ENCODE results near the gene CADPS.

CADPS gene

DNA sequence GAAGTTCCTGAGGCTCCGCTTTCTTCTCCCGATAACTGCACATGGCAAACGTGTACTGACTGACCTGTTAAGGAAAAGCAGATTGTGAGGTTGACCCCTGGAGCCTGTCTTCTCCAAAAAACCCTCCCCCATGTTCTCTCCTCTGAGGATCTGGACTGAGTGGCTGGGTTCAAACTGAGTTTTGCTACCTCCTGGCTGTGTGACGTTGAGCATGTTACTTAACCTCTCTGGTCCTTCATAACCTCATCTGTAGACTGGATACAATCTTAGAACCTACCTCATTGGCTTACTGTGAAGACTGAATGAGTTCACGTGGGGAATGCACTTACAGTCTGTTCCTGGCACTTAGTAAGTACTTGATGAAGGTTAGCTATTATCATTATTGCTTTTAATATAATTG, 317.8 kb downstream of the CADPS start:
- Histone ChIP-seq H3K9me3 (ENCODE audit: control insufficient read depth, insufficient read depth, low read length) (no peaks in the 10 kb centered on the region), H3K4me1 (ENCODE audit: control insufficient read depth, insufficient read depth, low read length) (peaks cover 6% of the 10 kb centered on the region), H3K9ac (ENCODE audit: low read depth, low read length) (no peak overlapping the region), H3K36me3 (ENCODE audit: control insufficient read depth, insufficient read depth, low read length) (no peaks in the 10 kb centered on the region), H3K4me3 (ENCODE audit: low read depth, low read length) (no peak overlapping the region), H3K27me3 (ENCODE audit: control insufficient read depth, insufficient read depth, low read length) (peaks cover 7% of the 10 kb centered on the region)

DNA sequence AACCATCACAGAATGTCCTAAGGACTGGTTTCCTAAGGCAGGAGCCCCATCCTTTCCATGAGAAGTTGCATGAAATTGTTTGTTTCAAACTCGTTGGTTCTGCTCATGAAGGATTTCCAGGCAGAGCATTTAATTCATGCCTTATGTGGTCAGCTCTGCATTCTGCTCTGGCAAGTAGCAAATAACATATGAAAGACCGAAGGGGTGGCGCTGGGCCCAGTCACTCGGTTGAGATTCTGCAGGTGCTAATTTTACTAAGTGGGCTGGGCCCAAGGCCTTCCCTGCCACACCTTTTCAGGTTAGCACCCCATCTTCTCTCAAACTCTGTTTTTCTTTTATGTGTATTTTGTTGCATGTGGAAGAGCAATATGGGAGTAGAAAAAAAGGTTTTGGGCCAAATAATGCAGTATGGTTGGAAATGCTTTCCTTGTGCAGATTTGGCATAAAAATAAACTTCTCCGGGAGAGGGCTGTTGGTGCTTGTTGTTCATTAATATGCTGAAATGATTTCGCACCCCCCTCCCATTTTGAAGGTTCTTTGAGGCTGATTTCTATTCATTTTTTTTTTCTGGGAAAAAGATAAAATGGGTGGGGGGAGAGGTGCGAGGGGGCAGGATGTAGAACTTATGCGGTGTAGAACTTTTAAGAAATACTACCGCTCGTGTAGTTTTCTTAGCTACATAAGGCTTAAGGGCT, 318.9 kb downstream of the CADPS start:
- Histone ChIP-seq H3K36me3 (ENCODE audit: control insufficient read depth, insufficient read depth, low read length) (no peaks in the 10 kb centered on the region), H3K9ac (ENCODE audit: low read depth, low read length) (no peak overlapping the region), H3K27me3 (ENCODE audit: control insufficient read depth, insufficient read depth, low read length) (peaks cover 7% of the 10 kb centered on the region), H3K4me3 (ENCODE audit: low read depth, low read length) (no peak overlapping the region), H3K4me1 (ENCODE audit: control insufficient read depth, insufficient read depth, low read length) (peaks cover 6% of the 10 kb centered on the region), H3K9me3 (ENCODE audit: control insufficient read depth, insufficient read depth, low read length) (no peaks in the 10 kb centered on the region)

DNA sequence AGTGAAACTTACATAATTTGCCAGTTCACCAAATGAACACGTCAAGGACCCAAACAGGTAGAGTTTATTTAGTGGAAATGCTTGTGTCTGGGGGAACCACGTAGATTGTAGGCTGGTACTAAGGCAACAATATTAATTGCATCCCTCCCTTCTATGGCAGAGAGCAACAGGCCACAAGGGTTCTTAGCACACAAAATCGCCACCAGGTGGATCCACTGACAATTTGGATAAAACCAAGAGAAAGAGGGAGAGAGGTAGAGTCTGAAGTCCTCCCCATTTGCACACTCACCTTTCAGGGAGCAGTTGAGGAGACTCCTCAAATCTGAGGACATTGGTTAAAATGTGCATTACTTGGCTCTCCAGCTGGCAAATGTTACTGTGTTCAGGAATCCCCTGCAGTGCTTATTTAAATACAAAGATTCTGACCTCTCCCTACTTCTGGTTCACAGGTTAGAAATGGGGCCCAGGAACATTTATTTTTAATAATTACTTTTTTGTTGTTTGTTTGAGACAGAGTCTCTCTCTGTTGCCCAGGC, 320.9 kb downstream of the CADPS start:
- Histone ChIP-seq H3K9ac (ENCODE audit: low read depth, low read length) (no peak overlapping the region), H3K27me3 (ENCODE audit: control insufficient read depth, insufficient read depth, low read length) (peaks cover 7% of the 10 kb centered on the region)

DNA sequence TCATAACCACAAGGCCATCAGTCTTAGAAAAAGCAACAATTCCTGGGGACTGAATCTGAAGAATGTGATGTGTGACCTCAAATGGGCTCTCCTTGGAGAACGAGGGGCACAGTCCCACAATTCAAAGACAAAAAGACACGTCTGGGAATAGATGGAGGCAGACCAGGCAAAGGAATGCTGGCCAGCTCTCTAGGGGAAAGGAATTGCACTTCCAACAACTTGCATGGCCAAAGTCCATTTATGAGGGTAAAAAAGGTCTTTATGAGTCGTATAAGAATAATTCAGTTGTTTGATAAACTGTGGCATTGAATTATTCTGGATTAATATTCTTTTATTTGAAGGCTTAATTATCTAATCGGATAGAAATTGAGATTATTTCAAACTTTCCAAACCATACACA, 321.4 kb downstream of the CADPS start:
- H3K4me1 ChIP-seq (ENCODE audit: control insufficient read depth, insufficient read depth, low read length), result peaks cover 9% of the 10 kb centered on the region
- H3K9me3 ChIP-seq (ENCODE audit: control insufficient read depth, insufficient read depth, low read length), result no peaks in the 10 kb centered on the region
- no peak overlapping the region for H3K4me3 ChIP-seq (ENCODE audit: low read depth, low read length)
- H3K36me3 ChIP-seq (ENCODE audit: control insufficient read depth, insufficient read depth, low read length), result no peaks in the 10 kb centered on the region
- peaks cover 7% of the 10 kb centered on the region for H3K27me3 ChIP-seq (ENCODE audit: control insufficient read depth, insufficient read depth, low read length)
- no peak overlapping the region for H3K9ac ChIP-seq (ENCODE audit: low read depth, low read length)

More for the DNA sequence above, 320.9 kb downstream of the CADPS start:
- Histone ChIP-seq H3K9me3 (ENCODE audit: control insufficient read depth, insufficient read depth, low read length) (no peaks in the 10 kb centered on the region), H3K4me3 (ENCODE audit: low read depth, low read length) (no peak overlapping the region), H3K36me3 (ENCODE audit: control insufficient read depth, insufficient read depth, low read length) (no peaks in the 10 kb centered on the region), H3K4me1 (ENCODE audit: control insufficient read depth, insufficient read depth, low read length) (peaks cover 6% of the 10 kb centered on the region)

DNA sequence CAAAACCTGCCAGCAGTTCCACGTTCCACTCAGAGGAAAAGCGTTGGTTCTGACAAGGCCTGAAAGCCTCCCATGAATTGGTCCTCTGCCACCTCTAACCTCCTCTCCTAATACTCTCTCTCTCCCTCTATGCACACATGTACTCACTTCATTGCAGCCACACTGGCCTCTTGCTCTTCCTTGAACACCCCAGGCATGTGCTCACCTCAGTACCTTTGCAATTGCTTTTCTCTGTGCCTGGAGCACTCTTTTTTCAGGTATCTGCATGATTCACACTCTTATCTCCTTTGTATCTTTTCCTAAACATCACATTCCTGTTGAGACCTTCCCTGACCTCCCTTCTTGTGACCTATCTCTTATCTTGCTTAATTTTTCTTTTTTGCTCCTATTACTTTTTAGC, 323.7 kb downstream of the CADPS start:
- H3K9ac ChIP-seq (ENCODE audit: low read depth, low read length), result no peak overlapping the region

DNA sequence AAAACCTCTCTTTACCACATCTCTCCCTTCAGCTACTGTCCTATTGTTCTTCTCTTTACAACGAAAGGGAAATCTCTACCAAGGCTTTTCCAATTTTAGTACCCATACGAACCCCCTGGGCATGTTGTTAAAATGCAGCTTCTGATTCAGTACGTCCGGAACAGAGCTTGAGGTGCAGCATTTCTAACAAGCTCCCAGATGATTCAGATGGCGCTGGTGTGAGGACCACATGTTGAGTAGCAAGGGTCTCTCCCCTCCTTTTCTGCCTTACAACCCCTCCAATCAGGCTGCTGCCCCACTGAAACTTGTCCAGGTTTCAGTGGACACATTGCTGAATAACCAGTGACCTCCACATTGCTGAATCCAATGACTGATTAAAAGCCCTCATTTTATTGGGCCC, 324.8 kb downstream of the CADPS start:
- no peaks in the 10 kb centered on the region for H3K9me3 ChIP-seq (ENCODE audit: control insufficient read depth, insufficient read depth, low read length)
- no peaks in the 10 kb centered on the region for H3K36me3 ChIP-seq (ENCODE audit: control insufficient read depth, insufficient read depth, low read length)
- H3K9ac ChIP-seq (ENCODE audit: low read depth, low read length), result no peak overlapping the region
- no peaks in the 10 kb centered on the region for H3K27me3 ChIP-seq (ENCODE audit: control insufficient read depth, insufficient read depth, low read length)
- H3K4me1 ChIP-seq (ENCODE audit: control insufficient read depth, insufficient read depth, low read length), result peaks cover 11% of the 10 kb centered on the region
- no peak overlapping the region for H3K4me3 ChIP-seq (ENCODE audit: low read depth, low read length)

More for the DNA sequence above, 323.7 kb downstream of the CADPS start:
- Histone ChIP-seq H3K9me3 (ENCODE audit: control insufficient read depth, insufficient read depth, low read length) (no peaks in the 10 kb centered on the region), H3K36me3 (ENCODE audit: control insufficient read depth, insufficient read depth, low read length) (no peaks in the 10 kb centered on the region), H3K4me3 (ENCODE audit: low read depth, low read length) (no peak overlapping the region), H3K27me3 (ENCODE audit: control insufficient read depth, insufficient read depth, low read length) (no peaks in the 10 kb centered on the region), H3K4me1 (ENCODE audit: control insufficient read depth, insufficient read depth, low read length) (peaks cover 15% of the 10 kb centered on the region)

DNA sequence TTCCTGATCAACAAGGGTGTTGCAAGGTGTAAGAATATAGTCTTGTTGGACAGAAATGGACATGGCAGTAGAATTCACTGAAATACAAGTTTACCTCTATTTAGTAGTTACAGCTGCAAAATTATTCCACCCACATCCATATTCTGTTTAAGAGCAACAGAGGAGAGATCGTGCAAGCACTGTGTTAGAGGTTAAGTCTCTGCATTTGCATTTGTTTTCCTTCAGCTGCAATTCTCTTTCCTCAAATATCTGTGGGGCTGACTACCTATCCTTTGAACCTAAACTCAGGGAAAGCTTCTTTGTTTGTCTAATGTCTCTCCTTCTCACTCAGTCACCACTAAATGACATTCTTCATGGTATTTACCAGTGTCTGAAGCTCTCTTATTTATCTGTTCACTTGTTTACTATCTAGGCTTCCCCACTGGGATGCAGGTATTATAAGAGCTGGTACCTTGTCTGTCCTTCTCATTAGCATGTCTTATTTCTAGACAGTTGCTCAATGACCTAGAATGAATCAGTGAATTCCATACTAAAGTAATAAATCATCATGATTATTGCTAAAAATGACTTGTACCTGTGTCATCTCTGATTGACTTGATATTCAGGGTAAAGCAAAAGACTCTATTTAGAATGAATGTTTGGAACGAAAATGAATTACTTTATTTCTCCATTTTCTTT, 326.5 kb downstream of the CADPS start:
- no peak overlapping the region for H3K4me3 ChIP-seq (ENCODE audit: low read depth, low read length)
- H3K36me3 ChIP-seq (ENCODE audit: control insufficient read depth, insufficient read depth, low read length), result no peaks in the 10 kb centered on the region
- H3K9me3 ChIP-seq (ENCODE audit: control insufficient read depth, insufficient read depth, low read length), result no peaks in the 10 kb centered on the region
- no peak overlapping the region for H3K9ac ChIP-seq (ENCODE audit: low read depth, low read length)
- peaks cover 20% of the 10 kb centered on the region for H3K4me1 ChIP-seq (ENCODE audit: control insufficient read depth, insufficient read depth, low read length)
- H3K27me3 ChIP-seq (ENCODE audit: control insufficient read depth, insufficient read depth, low read length), result no peaks in the 10 kb centered on the region

DNA sequence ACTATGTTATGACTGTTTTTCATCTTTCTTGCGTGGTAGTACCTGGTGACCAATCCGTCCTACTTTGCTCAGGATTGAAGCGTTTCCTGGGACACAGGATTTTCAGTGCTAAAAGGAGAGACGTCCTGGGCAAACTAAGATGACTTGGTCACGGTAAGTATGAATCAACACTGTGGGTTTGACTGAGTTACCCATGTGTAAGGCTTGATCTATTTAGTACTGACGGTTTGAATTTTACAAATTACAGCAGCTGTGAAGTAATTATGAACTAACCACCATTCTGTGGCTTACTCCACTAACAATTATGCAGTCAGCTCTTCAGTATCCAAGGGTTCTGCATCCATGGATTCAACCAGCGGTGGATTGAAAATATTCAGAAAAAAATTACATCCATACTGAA, 328.9 kb downstream of the CADPS start:
- Histone ChIP-seq H3K9ac (ENCODE audit: low read depth, low read length) (no peak overlapping the region), H3K27me3 (ENCODE audit: control insufficient read depth, insufficient read depth, low read length) (no peaks in the 10 kb centered on the region), H3K9me3 (ENCODE audit: control insufficient read depth, insufficient read depth, low read length) (no peaks in the 10 kb centered on the region)

DNA sequence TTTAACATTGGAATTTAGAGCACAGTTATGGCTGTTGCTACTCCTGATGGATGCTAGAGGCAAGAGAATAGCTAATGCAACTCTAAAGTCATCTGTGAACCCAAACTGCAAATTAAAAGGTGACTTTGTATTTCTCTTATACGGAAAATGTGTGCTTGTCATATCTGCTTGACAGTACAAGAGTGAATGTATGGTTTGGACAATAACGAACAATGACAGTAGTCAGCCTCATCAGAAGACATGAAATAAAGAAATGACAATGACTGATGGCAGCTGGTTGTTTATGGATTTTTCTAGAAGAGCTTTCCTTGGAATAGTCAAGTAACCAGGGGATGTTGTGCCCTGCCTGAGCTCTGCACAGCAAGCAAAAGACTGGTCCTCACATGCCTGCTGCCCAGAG, 333.0 kb downstream of the CADPS start:
- H3K4me1 ChIP-seq (ENCODE audit: control insufficient read depth, insufficient read depth, low read length), result peaks cover 43% of the 10 kb centered on the region
- H3K27me3 ChIP-seq (ENCODE audit: control insufficient read depth, insufficient read depth, low read length), result no peaks in the 10 kb centered on the region
- H3K4me3 ChIP-seq (ENCODE audit: low read depth, low read length), result no peak overlapping the region
- H3K9me3 ChIP-seq (ENCODE audit: control insufficient read depth, insufficient read depth, low read length), result no peaks in the 10 kb centered on the region
- H3K36me3 ChIP-seq (ENCODE audit: control insufficient read depth, insufficient read depth, low read length), result no peaks in the 10 kb centered on the region
- no peak overlapping the region for H3K9ac ChIP-seq (ENCODE audit: low read depth, low read length)

More for the DNA sequence above, 328.9 kb downstream of the CADPS start:
- no peaks in the 10 kb centered on the region for H3K36me3 ChIP-seq (ENCODE audit: control insufficient read depth, insufficient read depth, low read length)
- peaks cover 23% of the 10 kb centered on the region for H3K4me1 ChIP-seq (ENCODE audit: control insufficient read depth, insufficient read depth, low read length)
- H3K4me3 ChIP-seq (ENCODE audit: low read depth, low read length), result no peak overlapping the region

DNA sequence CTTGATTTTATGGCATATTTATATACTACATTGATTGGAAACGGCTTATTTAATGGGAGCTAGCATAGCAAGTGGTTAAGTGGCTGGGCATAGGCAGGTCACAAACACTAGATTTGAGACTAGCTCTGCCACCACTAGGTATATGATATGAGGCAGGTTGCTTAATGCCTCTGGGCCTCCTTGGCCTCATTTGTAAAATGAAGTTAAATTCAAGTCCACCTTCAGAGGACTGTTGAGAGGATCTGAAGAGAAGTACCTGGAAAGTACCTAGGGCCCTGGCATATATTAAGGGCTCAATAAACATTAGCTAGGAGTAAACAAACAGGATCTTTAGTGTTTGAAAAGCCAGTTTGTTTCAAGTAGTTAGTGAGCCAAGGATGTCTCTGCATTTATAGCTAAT, 335.5 kb downstream of the CADPS start:
- Histone ChIP-seq H3K36me3 (ENCODE audit: control insufficient read depth, insufficient read depth, low read length) (no peaks in the 10 kb centered on the region), H3K27me3 (ENCODE audit: control insufficient read depth, insufficient read depth, low read length) (no peaks in the 10 kb centered on the region), H3K9me3 (ENCODE audit: control insufficient read depth, insufficient read depth, low read length) (no peaks in the 10 kb centered on the region), H3K4me1 (ENCODE audit: control insufficient read depth, insufficient read depth, low read length) (peaks cover 43% of the 10 kb centered on the region), H3K4me3 (ENCODE audit: low read depth, low read length) (no peak overlapping the region), H3K9ac (ENCODE audit: low read depth, low read length) (no peak overlapping the region)

DNA sequence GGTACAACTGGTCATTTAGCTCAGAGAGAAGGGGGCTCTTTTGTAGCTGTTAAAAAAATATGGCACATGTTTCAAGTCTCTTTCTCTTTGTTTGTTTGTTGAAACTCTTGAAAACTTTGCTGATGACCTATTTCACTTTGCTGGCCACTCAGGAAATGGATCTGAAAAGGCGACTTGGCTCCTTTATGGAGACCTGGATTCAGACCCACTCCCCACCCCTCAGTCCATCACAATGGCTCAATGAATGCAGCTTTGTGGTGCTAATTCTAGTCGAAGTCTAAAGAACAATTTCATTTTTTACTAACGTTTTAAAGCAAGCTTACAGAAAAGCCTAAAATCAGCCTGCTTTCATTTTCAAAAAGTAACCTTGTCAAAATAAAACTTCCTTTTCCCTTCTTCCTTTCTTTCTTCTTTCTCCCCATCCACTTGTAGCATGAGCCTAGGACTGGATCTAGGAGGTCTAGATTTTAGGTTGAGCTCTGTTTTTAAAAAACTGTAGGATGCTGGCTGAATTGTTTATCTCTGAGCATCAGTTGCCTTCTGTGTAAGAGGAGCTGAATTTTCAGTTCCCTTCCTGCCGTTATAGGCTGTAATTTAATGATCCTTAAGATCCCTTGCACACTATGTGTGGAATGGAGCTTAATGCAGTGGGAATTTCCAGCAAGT, 336.4 kb downstream of the CADPS start:
- Histone ChIP-seq H3K4me3 (ENCODE audit: low read depth, low read length) (peak overlapping the region; percentile 14), H3K4me1 (ENCODE audit: control insufficient read depth, insufficient read depth, low read length) (peaks cover 34% of the 10 kb centered on the region), H3K36me3 (ENCODE audit: control insufficient read depth, insufficient read depth, low read length) (no peaks in the 10 kb centered on the region), H3K9ac (ENCODE audit: low read depth, low read length) (peak overlapping the region; percentile 8), H3K27me3 (ENCODE audit: control insufficient read depth, insufficient read depth, low read length) (no peaks in the 10 kb centered on the region), H3K9me3 (ENCODE audit: control insufficient read depth, insufficient read depth, low read length) (no peaks in the 10 kb centered on the region)

All from iPS-15b (cell line).